Suppressor macrophage (primary cell): ENCODE data around the gene PPP4R3B.
A peak's percentile ranks its signal among the peaks of the same experiment; 100 is the strongest.
"Not testable (repeated sequence)": the region's sequence is repeated elsewhere in the genome, so short reads cannot be mapped to it uniquely, and the experiment has no call there.

Experiments
- DNase-seq, 4 experiments: peaks; one replicate each; pipeline ENCODE4 v3.0.0-alpha.2; 2020 to 2022
- total RNA-seq, 17 experiments: gene quantifications; one replicate each; lab custom pipeline; 2026; ENCODE audit warnings: mixed read lengths in 6 of 17, inconsistent platforms in 3 of 17; lab: John Stamatoyannopoulos, UW

Gene PPP4R3B
- 60.3 to 163 (median 114) reads per million in 17 experiments for total RNA-seq

- peak; percentile 99 to 100 (median 100) for DNase-seq
These were observed at the start of gene PPP4R3B for GRCh38 chr2:55617175-55618024. Gene PPP4R3B, minus strand, starts transcription at chr2:55617622. Its CDS starts 337 bp downstream, at chr2:55617285.

DNA sequence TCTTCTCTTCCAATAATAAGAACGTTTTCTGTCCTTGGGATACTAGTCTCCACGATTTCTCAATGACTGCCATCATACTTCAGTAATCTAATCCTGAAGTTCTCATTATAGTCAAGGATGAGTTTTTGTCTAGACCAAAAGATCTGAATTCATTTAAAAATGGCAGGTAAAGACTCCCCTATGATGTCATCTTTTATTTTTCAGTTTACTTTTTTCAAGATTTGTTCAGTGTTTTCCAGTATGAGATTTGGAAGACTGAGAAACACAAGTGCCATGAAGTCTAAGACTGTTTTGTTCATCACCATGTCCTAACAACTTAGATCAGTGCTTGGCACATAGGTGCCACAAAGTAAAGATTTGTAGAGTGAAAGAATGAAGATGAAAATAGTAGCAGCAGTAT is 35.8 kb upstream of the PPP4R3B start:
- DNase-seq, result no peak

DNA sequence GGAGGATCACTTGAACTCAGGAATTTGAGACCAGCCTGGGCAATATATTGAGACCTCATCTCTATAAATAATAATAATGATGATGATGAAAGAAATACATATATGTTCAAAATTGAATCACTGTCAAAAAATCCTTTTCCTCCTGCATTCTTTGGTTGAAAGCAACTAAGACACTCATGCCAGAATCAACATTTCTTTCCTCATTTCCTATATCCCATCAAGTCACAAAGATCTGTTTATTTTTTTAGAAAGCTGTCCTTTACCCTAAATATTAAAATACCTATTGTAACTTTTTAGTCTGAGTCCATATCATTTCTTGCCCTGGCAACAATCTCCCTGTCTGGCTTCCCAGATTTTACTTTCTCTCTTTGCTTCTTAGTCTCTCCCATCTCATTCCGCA is 31.8 kb upstream of the PPP4R3B start:
- no peak for DNase-seq

DNA sequence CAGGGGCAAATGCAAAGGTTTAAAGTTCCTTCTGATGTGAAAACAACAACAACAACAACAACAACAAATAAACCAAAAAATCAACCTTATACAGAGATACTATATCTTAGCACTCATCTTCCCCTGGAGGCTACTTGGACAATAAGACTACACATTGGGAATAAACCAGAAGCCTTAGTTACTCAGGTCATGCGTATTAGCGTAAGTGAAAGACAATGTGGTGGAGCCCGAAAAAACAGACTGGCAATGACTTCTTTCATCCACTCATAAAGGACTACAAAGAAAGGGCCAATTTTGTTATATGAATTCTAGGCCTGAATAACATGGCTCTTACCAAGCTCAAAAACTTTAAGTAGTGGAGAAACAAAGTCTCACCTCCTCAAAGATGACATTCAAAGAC is 19.4 kb upstream of the PPP4R3B start:
- DNase-seq, result no peak

- DNase-seq, result no peak
These were observed 11.5 kb upstream of the PPP4R3B start for GRCh38 chr2:55628931-55629330.

DNA sequence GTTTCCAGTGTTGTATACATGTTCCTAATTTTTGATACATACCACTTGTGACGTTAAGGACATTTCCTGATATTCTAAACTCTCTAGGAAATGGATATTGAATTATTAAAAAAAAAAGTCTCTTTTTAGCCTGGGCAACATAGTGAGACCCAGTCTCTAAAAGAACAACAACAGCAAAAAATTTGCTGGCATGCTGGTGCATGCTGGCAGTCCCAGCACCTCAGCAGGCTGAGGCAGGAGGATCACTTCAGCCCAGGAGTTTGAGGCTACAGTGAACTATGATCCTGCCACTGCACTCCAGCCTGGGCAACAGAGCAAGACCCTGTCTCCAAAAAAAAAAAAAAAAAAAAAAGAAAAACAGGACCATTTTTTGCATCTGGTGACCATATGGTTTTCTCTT is 10.5 kb upstream of the PPP4R3B start:
- DNase-seq, result no peak

DNA sequence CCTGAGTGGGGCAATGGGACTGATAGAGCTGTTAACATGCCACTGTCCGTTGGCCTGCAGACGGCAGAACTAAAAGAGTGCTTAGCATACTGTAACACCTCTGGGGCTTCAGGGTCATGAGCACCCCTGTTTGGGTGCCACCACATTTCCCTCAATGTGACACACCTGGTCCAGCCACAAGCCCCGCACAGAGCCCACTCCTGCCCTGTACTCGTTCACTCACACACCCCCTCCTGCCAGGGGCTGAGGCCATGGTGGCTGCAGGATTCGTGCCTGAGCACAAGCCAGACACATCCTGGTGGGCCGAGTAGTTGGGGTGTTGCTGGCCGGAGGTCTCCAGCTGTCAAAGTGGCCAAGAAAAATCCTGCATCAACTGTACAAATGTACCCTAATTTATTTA is 4.4 kb upstream of the PPP4R3B start:
- DNase-seq, result no peak

DNA sequence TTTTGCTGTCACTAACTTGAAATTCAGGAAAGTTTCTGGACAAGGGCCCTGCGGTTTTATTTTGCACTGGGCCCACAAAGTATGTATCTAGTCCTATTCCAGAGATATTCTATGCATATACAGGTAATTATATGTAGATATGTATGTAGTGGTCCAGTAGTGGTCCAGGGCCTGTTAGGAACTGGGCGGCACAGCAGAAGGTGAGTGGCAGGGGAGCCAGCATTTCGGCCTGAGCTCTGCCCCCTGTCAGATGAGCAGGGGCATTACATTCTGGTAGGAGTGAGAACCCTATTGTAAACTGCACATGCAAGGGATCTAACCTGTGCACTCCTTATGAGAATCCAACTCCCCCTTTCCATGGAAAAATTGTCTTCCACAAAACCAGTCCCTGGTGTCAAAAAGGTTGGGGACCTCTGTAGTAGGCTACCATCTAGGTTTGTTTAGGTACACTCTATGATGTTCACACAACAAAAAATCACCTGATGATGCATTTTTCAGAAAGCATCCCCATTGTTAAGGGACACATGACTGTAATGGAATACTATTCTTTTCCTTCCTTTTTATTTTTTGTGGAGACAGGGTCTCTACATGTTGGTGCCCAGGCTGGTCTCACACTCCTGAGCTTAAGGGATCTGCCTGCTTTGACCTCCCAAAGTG is 2.8 kb upstream of the PPP4R3B start:
- peak in 3 of 4 experiments; percentile 13 to 18 (median 17) for DNase-seq

DNA sequence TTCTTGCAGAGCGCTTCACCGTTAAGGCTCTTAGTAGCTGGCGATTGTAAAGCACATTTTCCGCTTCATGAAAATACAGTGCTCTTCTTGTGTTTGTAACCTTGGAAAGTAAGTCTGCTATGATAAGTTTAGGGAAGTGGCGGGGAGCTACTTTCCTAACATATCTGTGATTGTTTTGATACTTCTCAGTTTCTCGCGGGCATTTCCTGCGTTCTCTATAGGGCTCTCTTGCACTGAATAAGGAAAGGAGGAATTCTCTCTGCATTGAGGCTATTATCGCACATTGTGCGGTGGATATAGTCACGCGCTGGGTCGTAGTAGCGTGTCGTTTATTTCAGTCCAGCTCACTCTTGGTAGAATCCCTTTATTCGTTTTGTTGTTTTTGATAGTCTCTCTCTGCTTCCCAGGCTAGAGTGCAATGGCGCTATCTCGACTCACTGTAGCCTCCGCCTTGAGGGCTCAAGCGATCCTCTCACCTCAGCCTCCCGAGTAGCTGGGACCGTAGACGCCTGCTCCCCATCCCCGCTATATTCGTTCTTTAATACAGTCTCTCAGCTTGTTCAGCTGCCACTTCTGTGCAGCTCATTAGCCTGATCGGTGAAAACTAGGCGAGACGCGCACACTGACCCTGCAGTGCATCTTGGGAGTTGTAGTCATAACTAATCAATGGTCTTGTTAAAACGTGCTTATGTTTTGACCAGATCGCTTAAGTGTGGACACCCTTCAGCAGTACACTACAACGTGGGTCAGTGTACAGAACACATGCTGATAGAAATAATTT is 1.0 kb upstream of the PPP4R3B start:
- DNase-seq, result peak; percentile 55 to 74 (median 68)

GRCh38 chr2:55618025-55618274 is 528 bp upstream of the PPP4R3B start:
- no peak for DNase-seq

- peak in 3 of 4 experiments; percentile 43 to 54 (median 51) for DNase-seq
These were observed 759 bp downstream of the PPP4R3B start for GRCh38 chr2:55616551-55617174.

- DNase-seq, result no peak
These were observed 5.4 kb downstream of the PPP4R3B start for GRCh38 chr2:55611997-55612396.

GRCh38 chr2:55610954-55611743 is 6.3 kb downstream of the PPP4R3B start:
- DNase-seq, result no peak

- no peak for DNase-seq
These were observed 7.4 kb downstream of the PPP4R3B start for GRCh38 chr2:55609938-55610578.

GRCh38 chr2:55609193-55609794 is 8.1 kb downstream of the PPP4R3B start:
- no peak for DNase-seq

- DNase-seq, result no peak
These were observed 9.7 kb downstream of the PPP4R3B start for GRCh38 chr2:55607717-55608116.

DNA sequence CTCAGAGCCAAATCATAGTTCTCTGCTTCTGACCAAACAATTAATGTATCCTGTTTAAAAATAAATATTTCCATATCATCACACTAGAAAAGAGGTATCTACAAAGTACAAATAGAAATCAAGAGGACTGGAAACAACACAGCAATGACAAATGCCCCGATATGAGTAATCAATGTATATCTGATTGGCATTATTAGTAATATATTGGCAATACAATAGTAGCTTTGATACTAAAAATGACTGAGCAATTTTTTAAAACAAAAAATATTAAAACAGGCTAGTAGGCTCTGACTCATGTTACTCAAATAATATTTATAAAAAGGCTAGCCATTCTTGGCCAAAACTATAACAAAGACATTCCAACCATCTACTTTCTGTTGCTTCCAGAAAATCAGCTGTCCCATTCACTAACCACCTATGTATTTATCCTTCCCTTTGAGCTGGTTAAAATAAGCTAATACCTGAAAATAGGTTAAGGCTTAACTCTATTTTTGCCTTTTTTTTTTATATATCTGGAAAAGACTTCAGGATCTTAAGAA is 13.3 kb downstream of the PPP4R3B start:
- DNase-seq, result no peak

- DNase-seq, result no peak
These were observed 15.6 kb downstream of the PPP4R3B start for GRCh38 chr2:55601849-55602248.

DNA sequence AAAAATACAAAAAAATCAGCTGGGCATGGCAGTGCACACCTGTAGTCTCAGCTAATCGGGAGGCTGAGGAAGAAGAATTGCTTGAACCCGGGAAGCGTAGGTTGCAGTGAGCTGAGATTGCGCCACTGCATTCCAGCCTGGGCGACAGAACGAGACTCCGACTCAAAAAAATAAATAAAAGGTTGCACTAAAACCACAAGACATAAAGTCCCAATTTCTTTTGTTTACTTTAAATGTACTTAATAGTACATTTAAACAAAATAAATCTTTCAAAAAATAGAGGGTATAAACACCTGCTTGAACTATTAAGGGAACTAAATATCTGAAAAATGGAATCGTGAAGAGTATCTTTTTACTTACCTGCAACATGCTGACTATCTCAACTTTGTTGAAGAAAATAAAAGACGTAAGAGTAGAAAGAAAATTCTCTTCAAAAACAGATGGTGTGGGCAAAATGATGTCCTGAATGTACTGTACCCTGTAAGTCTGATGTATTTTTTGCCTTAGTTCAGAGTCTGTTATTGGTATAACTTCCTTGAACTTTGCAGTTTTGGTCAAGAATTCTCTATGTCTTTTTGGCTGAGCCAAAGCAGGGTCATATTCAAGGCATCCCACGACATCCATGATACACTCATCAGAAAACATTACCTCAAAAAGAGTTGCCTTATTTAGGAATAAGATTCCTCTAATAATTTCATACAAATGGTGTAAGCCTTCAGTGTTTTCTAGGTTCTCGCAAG is 19.2 kb downstream of the PPP4R3B start:
- DNase-seq, result no peak

- not testable (repeated sequence) for DNase-seq
These were observed 20.6 kb downstream of the PPP4R3B start for GRCh38 chr2:55596795-55597194.
